Upper lobe of left lung (tissue), 6 donors: ENCODE measurements around the gene ADRA1B. TPM values are rescaled to one million over a fixed set of nuclear protein-coding genes. Genes with fewer than 3 reads are reported as not detected.

Experiments
- ATAC-seq, 2 donors: fragments of 200-7000 bp; cut with Tn5 transposase; one replicate each; pipeline ENCODE4 v1.9.1; 2022; ENCODE audit warnings: mild to moderate bottlenecking in 2 of 2, moderate library complexity in 2 of 2; ENCODE audit not compliant: low FRiP score in 2 of 2
- DNase-seq, 2 donors: peaks; one replicate each; pipeline ENCODE4 v3.0.0-alpha.2; 2019 to 2020
- H3K27ac ChIP-seq, 4 donors: fragments of 200-600 bp; sonication (generic); one replicate each; pipeline ENCODE4 v1.5.1; 2016 to 2019
- H3K27me3 ChIP-seq, 4 donors: fragments of 200-600 bp; sonication (generic); one replicate each; pipeline ENCODE4 v1.5.1; 2017 to 2019
- H3K36me3 ChIP-seq, 4 donors: fragments of 200-600 bp; sonication (generic); one replicate each; pipeline ENCODE4 v1.5.1; 2016 to 2019
- H3K4me1 ChIP-seq, 4 donors: fragments of 200-600 bp; sonication (generic); one replicate each; pipeline ENCODE4 v1.5.1; 2018 to 2019
- H3K4me3 ChIP-seq, 4 donors: fragments of 200-600 bp; sonication (generic); one replicate each; pipeline ENCODE4 v1.5.1; 2017 to 2019; ENCODE audit warnings: mild to moderate bottlenecking in 2 of 4, moderate library complexity in 1 of 4
- H3K9me3 ChIP-seq, 4 donors: fragments of 200-600 bp; sonication (generic); one replicate each; pipeline ENCODE4 v1.5.1; 2018 to 2019
- CTCF ChIP-seq, 6 experiments: fragments of 450-650 bp in 4 of 6; fragments of 200-600 bp in 2 of 6; sonication (generic) in 2 of 6; IDR thresholded peaks; one replicate each; pipeline ENCODE4 v1.5.1; 2016 to 2019; ENCODE audit warnings: antibody characterized with exemption in 6 of 6
- EP300 ChIP-seq, 4 donors: sonication (generic); formaldehyde crosslinking; IDR thresholded peaks; one replicate each; pipeline ENCODE4 v1.5.1; 2017; ENCODE audit warnings: antibody characterized with exemption in 4 of 4, control low read depth in 2 of 4
- POLR2A ChIP-seq, 4 donors: fragments of 450-650 bp; IDR thresholded peaks; one replicate each; pipeline ENCODE4 v1.5.1; 2016 to 2017; ENCODE audit warnings: antibody characterized with exemption in 4 of 4, mild to moderate bottlenecking in 2 of 4
- POLR2AphosphoS5 ChIP-seq, 2 donors: sonication (generic); formaldehyde crosslinking; IDR thresholded peaks; one replicate each; pipeline ENCODE4 v1.5.1; 2017; ENCODE audit warnings: antibody characterized with exemption in 2 of 2
- WGBS, 2 donors: methylation state at CpG; one replicate each; pipeline ENCODE4 v1.1.5; 2017 to 2018; 5-methylcytosine and 5-hydroxymethylcytosine counted together
- small RNA-seq, 4 donors: library from RNA; depleted of rRNA; stranded (forward); fragments of <200 nt; gene quantifications; one replicate each; pipeline ENCODE3, GENCODE V24; 2016
- total RNA-seq, 6 donors: library from RNA; depleted of rRNA in 4 of 6; stranded (reverse); fragments of >200 nt in 4 of 6; gene quantifications; one replicate each; pipeline versions ENCODE4 v1.1.0 to v1.2.1, GENCODE V29; 2016 to 2021
- donor health status: DM: no; HTN: no; CAD: no; lungs with moderate emphysema.
- donor health status: DM: no; HTN: yes; CAD: no; lungs with severe emphysema.

The ADRA1B gene
- total RNA-seq, 6 donors from 2014 or later: 3.4 to 9.9 (median 5.9) TPM

GRCh38 chr5:160018945-160019625 is 102.8 kb downstream of the ADRA1B start:
- H3K36me3 ChIP-seq: peaks cover 0 to 42% (median 4%) of the 10 kb centered on the region in 4 donors
- H3K27ac ChIP-seq: no peak overlapping the region
- no peak overlapping the region for H3K4me3 ChIP-seq
- TF ChIP-seq POLR2A (IDR thresholded peaks at IDR 0.05): no peak
- no peak for TF ChIP-seq EP300 (IDR thresholded peaks at IDR 0.05)
- no peak for TF ChIP-seq CTCF (IDR thresholded peaks at IDR 0.05)
- TF ChIP-seq POLR2AphosphoS5 (IDR thresholded peaks at IDR 0.05): no peak
- H3K4me1 ChIP-seq: peaks cover 8 to 32% (median 18%) of the 10 kb centered on the region in 4 donors
- ATAC-seq (no peak), DNase-seq (no peak)
- no peaks in the 10 kb centered on the region for H3K9me3 ChIP-seq
- H3K27me3 ChIP-seq: no peaks in the 10 kb centered on the region
- 69 to 84% methylated on average over 2 of the region's 2 CpGs for WGBS, 2 donors

- H3K27ac ChIP-seq: peak overlapping the region in 2 of 4 donors; percentile 40 to 64
- no peak for DNase-seq
Measured at GRCh38 chr5:160020266-160020770, 104.0 kb downstream of the ADRA1B start.

DNA sequence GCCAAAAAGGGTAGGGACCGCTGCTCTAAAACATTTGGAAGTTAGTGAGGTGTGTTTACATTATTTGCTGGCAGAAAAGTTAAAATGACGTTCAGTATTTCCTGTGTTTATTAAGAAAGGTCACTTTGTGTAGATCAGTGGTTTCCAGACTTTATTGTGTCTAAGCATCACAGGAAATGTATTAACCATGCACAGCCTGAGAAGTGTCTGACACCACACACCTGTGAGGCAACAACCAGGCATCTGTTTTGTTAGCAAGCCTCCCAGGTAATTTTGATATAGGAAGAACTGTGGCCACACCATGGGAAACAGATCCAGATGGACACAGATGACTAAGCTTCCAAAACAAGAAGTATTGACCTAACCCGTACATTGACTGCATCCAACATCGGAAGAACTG is 104.7 kb downstream of the ADRA1B start:
- TF ChIP-seq EP300 (IDR thresholded peaks at IDR 0.05) (no peak), POLR2A (IDR thresholded peaks at IDR 0.05) (no peak), CTCF (IDR thresholded peaks at IDR 0.05) (no peak), POLR2AphosphoS5 (IDR thresholded peaks at IDR 0.05) (no peak)
- no peak overlapping the region for H3K4me3 ChIP-seq
- H3K27ac ChIP-seq: peak overlapping the region in 2 of 4 donors; percentile 40 to 64
- H3K27me3 ChIP-seq: no peaks in the 10 kb centered on the region
- 48 to 53% methylated on average over 4 of the region's 4 CpGs for WGBS, 2 donors
- ATAC-seq: no peak
- H3K4me1 ChIP-seq: peaks cover 8 to 39% (median 18%) of the 10 kb centered on the region in 4 donors
- no peak for DNase-seq
- H3K36me3 ChIP-seq: peaks cover 0 to 31% (median 0%) of the 10 kb centered on the region in 4 donors
- H3K9me3 ChIP-seq: no peaks in the 10 kb centered on the region

More at GRCh38 chr5:160020266-160020770, 104.0 kb downstream of the ADRA1B start:
- ATAC-seq: no peak
- H3K9me3 ChIP-seq: no peaks in the 10 kb centered on the region
- no peak overlapping the region for H3K4me3 ChIP-seq
- peaks cover 8 to 39% (median 18%) of the 10 kb centered on the region in 4 donors for H3K4me1 ChIP-seq
- TF ChIP-seq EP300 (IDR thresholded peaks at IDR 0.05) (no peak), CTCF (IDR thresholded peaks at IDR 0.05) (no peak), POLR2AphosphoS5 (IDR thresholded peaks at IDR 0.05) (no peak), POLR2A (IDR thresholded peaks at IDR 0.05) (no peak)
- H3K27me3 ChIP-seq: no peaks in the 10 kb centered on the region
- 57 to 63% methylated on average over 7 of the region's 7 CpGs for WGBS, 2 donors
- peaks cover 0 to 33% (median 2%) of the 10 kb centered on the region in 4 donors for H3K36me3 ChIP-seq

GRCh38 chr5:160021831-160022446 is 105.7 kb downstream of the ADRA1B start:
- ATAC-seq (peak; percentile 82 to 90), DNase-seq (peak in 1 of 2 donors; percentile 52)
- Histone ChIP-seq H3K36me3 (peaks cover 0 to 29% (median 0%) of the 10 kb centered on the region in 4 donors), H3K4me3 (no peak overlapping the region), H3K27me3 (no peaks in the 10 kb centered on the region), H3K27ac (no peak overlapping the region), H3K4me1 (peaks cover 8 to 39% (median 18%) of the 10 kb centered on the region in 4 donors), H3K9me3 (no peaks in the 10 kb centered on the region)
- 10 to 18% methylated on average over 3 of the region's 3 CpGs for WGBS, 2 donors
- TF ChIP-seq CTCF (IDR thresholded peaks at IDR 0.05): peak; percentile 62 to 80 (median 72)
- no peak for TF ChIP-seq EP300 (IDR thresholded peaks at IDR 0.05)

Small RNA genes lying within 50 kb of the gene (small RNA-seq; reads per million reads assigned to genes)
- gene RF00019: 0 reads per million in 4 donors

Other genes starting within 250 kb of the ADRA1B start
- gene TTC1, start 92.7 kb downstream of the ADRA1B start, total RNA-seq: 10 to 100 TPM; 28.5 to 46.7 (median 38.8) TPM
- gene PWWP2A, start 203.0 kb downstream of the ADRA1B start, total RNA-seq: 10 to 100 TPM; 19.6 to 46.1 (median 33.8) TPM